ENCODE data around the gene AAR2. TPM values are rescaled to one million over a fixed set of nuclear protein-coding genes. Genes with fewer than 3 reads are reported as not detected.

The AAR2 gene
- total RNA-seq, 1 donor from 2014 or later = 31.7 TPM

DNA sequence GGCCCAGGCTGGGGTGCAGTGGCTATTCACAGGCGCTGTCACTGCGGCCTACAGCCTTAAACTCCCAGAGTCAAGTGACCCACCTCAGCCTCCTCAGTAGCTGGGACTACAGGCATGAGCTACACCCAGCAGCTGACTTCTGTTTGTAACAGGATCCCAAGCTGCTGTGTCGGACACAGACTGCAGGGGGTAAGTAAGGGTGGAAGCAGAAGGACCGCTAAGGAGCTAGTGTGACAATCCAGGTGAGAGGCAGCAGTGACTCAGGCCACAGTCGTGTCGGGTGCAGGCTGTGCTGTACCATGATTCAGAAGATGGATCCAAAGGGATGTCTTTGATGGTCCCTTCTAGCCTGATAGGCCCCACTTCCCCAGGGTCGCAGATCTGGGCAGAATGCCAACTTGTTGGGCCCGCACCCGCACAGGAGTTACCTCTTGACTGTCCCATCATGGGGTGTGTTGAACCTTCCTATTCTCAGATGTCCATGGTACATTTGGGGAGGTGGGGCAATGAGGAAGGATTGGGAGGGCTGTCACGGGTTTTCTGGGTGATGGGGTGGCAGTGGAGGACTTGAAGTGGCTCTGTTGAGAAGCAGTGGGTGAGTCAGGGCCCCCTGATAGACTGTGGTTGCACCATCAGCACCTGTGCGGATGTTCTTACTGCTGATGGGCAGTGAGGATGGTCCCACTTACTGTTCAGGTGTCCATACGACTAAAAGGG is 25.3 kb downstream of the AAR2 start:
- no peak for DNase-seq

DNA sequence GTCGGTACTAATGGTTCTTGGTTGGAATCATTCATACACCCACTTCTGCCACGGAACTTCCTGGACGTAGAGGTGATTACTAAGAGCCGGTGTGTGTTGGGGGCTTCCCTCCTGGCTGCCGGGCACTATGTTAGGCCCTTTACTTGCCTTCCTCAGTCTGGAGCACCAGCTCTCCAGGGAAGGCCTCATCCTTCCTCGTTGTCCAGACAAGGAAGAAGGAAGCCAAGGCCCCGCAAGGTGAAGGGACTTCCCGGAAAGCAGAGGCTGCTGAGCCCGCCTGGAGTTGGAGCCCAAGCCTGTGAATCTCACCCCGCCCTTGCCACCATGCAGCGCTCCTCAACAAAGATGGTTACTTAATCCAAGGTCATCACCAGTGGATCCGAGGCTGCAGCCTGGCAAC is 26.2 kb downstream of the AAR2 start:
- no peak for DNase-seq

DNA sequence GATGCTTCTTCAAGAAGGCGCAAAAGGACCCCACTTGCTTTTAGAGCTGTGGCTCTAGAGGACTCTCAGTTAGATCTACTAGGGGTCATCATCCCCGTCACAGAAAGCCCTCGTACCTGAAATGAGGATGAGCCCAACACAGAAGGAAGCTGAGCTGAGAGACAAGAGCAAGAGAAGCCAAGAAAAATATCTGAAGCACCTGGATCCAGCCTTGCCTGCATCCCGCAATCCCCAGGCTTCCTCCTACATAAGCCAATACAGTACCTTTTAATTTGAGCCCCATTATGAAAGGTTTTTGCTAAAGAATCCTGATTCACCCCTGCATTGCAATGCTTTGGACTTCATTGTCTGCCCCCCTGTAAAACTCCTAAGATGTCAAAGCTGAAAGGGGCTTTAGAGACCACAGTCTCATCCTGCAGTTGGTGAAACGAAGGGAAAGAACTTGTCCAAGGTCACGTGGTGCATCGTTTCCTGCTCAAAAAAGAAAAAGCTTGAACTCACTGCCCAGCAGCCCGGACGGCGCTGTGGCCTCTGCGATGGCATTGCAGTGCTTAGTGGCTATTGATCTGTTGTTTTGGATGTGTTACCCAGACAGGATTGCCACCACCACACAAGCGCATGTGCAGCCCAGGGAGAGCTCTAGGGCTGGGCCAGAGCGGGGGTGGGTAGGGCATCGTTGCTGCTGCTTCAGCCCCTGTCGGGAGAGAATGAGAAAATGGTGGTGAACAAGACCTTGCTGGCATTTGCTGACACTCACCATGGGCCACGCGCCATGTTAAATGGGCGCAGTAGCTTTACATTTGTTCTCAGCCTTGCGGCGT is 28.4 kb downstream of the AAR2 start:
- DNase-seq = no peak

DNA sequence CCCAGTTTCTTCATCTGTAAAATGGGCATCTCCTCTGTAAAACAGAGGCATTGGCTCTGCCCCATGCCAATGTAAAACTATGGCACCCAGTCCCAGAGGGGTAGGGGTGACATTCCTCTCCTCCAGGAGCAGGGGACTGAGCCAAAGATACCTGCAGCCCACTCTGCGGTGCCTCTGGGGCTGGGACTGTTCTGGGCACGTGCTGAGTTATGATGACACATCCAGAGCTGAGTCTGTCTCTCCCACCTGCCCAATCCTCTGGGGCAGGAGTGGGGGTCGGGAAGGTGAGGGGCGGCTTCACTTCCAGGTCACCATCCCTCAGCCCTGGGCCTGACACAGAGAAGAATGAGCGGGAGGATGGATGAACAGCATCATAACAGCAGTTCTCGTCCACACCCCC is 29.9 kb downstream of the AAR2 start:
- DNase-seq = no peak

DNA sequence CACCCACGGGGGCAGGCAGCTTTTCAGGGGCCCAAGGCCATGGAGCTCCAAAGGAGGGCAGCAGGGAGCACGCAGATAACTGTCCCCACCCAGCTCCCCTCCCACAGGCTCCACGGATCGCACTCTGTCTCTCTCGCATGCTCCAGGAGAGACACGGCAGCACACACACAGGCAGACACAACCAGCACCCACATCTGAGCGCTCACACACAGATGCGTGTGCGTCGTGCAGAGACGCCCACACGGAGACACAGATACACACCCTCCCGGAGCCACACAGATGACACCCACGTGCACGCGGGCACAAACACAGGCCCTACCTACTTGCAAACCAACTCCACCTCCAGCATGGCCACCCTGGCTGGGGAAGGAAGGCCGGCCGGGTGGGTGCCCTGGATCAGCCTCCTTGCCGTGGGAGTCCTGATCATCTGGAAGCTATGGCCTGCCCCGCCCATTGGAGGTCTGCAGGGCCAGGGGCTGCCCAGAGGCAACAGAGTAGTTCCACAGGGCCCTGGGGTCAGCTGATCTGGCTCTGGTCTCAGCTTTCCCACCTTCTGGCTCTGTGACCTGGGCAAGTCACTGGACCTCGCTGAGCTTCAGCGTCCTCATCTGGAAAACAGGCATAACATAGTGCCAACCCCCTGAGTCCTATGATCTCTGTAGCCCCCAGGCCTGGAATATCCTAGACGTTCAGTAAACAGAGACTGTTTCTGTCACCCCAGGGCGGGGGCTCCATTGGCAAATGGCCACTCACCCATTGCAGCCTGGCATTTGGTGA is 31.5 kb downstream of the AAR2 start:
- no peak for DNase-seq

DNA sequence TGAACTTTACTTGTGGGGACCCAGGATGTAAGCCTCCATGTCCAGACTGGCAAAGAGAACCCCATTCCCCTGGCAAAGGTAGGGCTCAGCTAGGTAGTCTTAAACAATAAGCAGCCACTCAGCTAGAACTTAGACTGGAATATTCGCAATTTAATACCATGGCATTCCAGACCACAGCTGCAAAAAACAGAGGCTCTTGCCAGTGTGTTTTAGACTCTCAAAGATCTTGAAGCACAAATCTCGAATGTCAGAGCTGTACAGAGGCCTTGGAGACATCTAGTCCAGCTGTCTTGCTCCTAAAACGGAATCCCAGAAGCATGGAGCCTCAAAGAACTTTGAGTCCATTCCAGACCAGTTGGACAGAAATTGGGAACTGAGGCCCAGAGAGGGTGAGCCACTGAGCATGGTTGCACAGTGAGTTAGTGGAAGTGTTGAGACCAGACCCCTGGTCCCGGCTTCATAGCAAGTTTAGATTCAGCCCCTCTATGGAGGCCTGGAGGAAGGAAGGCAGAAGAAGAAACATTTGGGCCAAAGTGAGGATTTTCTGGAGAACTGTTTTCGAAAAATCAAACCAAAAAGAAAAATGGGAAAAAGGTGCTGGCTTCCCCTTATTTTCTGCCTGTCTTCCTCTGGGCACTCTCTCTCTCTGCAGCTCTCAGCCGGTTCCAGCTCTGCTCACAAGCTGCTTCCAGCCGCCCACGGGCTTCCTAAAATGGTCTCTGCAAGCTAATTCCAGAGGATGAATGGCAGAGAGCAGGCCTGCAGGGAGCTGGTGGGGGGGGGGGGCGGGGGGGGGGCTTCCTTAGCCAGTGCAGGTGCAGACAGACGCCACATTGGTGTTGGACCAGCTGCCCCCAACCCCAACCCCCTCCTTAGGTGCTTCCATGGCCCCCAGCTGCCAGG is 32.4 kb downstream of the AAR2 start:
- no peak for DNase-seq

DNA sequence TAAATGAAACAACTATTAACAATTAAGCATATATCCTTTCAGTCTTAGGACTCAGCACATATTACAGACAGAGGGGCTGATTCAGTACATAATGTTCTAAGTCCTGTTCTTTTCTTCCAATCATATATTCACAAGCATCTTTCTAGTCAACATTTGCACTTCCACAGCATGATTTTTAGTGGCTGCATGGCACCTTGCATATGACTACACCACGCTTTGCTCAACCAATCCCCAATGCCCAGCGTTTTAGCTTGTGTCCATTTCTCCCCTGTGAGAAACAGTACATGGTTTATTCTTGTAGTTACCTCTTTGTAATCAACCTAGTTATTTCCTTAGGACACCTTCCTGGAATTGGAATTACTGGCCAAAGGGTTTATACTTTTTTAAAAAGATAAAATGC is 33.2 kb downstream of the AAR2 start:
- DNase-seq = no peak

DNA sequence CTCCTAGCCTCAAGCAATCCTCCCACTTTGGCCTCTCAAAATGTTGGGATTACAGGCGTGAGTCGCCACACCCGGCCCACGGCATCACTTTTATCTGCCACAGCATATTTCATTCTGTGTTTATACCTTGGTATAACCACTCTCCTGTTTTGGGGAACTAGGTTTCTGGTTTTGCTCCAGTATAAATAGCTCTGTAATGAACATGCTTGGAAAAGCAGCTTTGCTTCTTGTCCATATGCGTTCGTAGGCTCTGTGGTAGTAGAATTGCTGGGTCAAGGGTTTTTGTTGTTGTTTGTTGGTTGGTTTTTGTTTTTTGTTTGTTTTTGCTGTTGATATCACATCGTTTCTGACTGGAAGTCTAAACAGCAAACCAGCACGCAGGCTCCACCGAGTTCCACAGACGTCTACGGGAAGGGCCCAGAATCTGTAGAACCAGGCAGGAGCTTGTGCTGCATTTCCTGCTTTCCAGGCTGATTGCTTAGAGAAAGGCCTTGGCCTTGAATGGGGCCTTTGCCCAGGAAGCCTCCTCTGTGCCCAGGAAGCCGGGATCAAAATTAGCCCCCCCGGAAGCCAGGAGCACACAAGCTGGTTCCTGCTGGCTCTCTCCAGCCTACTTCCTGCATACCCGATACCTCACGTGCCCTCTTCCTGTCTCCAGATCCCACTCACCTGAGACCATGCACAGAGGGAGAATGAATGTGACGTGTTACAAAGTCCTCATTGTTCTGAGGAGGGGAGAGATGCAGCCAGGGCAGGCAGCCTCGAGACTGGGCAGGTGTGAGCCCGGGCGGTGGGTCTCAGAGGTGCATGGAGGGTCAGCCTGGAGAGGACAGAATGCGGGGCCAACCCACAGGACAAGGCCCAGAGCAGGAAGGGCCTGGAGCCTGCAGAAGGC is 34.7 kb downstream of the AAR2 start:
- no peak for DNase-seq

DNA sequence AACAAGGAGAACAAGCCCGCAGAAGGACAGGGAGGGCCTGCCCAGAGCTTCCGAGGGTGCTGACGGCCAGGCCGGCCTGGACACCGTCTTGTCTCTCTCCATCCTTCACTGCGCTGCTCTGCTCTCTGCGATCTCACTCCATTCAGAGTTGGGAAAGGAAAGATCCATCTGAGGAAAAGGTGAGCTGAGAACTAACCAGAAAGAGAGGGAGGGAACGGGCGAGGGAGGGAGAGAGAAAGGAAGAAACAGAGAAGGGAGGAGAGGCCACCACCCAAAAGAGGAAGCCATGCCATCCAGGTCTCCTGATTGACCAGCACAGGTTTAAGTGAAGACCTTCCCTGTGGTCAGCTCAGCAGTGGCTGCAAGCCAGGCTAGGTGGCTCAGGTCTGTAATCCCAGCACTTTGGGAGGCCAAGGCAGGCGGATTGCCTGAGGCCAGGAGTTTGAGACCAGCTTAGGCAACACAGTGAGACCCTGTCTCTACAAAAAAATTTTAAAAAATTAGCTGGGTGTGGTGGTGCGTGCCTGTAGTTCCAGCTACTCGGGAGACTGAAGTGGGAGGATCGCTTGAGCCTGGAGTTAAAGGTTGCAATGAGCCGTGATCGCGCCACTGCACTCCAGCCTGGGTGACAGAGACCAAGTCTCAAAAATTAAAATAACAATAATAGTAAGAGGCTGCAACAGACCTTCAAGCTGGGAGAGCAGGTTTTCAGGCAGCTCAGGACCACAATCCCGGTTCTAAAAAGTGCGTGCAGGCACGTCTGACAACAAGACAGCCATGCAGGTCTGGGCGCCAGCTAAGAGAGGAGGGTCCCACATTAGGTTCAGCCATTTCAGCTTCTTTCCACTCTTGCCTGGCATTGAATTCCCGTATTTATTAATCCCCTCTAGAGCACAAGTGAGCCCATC is 35.6 kb downstream of the AAR2 start:
- DNase-seq = no peak

DNA sequence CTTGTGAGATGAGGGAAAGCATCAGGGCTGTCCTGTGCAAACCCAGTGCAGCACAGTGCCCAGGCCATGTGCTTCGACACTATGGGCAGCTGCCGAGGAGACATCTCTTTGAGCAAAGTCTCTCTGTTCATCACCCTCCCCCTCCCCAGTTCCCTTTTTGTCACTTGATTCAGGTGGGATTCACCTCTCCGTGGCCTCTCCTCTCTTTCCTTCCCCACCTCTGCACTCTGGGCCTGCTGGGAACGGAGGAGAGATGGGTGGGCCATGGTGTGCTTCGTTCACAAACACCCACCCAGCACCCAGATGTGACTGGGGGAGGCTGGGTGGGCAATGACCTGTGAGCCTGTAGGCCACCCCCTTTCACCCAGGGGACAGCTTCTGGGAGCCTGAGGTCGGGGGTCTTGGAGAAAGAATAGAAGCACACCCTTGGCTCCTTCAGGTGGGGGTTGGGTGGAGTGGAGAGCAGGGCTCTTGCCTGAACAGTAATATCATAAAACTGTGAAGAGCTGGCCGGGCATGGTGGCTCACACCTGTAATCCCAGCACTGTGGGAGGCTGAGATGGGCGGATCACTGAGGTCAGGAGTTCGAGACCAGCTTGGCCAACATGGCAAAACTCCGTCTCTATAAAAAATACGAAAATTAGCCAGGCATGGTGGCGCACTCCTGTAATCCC is 36.4 kb downstream of the AAR2 start:
- DNase-seq = no peak

DNA sequence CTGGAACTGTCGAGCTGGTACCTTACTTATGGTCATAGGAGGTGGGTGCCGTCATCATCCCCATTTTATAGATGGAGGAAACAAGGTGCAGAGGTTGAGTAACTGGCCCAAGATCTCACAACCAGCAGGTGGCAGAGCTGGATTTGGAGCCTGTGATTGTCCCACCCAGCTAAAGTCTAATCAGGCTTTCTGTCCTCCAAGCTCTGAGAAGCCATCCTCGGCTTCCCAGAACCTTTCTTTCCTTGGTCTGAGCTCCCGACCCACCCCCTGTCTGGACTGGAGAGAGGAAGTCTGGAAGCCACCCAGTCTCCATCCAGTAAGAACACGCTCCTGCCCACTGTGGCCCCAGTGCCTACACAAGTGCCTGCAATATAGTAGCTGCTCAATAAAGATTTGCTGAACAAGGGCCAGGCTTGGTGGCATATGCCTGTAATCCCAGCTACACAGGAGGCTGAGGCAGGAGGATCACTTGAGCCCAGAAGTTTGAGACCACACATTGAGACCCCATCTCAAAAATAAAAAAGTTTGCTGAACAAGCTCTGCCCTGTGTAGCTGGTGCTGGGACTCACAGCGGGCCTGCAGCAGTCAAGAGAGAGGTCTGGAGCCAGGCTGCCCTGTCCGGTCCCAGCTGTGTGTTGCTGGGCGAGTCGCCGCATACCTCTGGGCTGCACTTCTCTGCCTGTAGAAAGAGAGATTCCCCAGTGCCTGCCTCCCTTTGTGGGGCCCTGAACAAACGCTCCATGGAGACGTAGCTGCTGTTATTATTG is 37.3 kb downstream of the AAR2 start:
- peak; percentile 61 for DNase-seq

DNA sequence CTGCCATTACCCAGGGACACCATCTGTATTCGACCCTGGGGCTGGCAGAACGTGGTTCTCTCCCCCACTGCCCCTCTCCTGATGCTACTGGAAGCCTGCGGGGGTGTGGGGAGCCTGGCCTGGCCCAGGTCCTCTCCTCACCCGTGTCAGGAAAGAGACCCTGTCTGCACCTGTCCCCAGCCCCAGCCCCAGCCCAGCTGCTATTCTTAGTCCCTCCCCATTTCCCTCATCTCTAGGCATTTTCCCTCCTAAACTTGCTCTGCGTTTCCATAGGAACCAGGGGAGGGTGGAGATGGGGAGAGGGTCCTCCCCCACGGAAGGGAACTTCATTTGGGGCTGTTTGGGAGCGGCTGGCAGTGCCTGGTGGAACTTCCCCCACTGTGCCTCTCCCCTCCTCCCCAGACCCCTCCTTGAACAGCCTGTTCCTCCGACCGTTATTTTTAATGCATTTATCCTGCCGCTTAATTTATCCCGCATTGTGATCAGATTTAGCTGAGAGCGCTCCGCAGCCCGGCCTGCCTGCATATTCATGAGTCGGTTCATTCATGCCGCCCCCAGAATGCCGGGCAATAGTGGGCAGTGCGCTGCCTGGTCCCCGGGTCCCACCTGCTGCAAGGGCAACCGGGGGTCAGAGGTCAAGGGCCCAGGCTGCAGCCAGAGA is 38.0 kb downstream of the AAR2 start:
- no peak for DNase-seq

DNA sequence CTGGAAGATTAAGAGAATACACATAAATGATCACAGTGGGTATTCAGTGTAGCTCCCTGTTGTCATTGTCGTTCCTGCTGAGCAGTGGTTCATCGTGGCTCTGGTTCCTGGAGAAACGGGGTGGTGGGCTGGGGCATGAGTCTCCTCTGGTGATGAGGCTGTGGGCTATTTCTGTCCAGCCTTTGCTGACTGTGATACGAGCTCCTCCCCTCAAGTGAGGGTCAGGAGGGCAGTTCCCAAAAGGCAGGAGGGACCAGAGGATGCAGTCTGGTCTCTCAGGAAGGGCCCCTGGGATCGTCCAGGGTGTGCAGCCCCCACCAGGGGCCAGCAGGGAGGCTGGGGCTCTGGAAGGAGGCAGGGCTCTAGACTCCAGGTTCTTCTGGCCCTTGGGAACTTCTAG is 38.7 kb downstream of the AAR2 start:
- no peak for DNase-seq

DNA sequence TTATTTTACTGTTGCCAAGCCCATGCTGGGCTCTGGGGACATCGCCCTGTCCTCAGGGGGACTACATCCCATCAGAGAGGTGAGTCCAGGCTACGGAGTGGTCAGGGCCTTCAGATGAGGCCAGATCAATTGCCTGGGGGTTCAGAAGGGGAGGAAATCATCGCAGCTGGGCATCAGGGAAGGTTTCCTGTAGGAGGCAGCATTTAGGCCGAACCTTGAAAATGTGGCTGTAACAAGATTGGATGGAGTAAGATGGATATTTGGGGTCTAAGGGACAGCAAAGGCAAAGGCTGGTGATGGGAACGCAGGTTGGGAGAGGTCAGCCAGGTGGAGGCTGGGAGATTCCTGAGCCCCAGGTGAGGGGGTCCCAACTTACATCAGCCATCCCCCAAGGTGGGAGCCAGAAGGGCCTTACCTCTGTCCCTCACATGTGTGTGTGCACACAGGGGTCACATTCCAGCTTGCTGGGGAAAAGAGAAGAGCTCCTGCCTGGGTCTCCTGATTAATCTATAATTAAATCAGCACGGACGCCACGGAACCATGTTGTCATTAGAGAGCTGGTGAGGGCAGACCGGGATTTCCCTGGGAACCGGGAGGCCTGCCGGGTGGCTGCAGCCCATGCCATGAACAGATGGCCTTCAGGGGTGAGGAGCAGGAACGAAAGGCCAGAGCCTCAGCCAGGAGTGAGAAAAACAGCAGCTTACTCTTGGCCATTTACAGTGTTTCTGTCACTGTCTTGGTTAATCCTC is 39.3 kb downstream of the AAR2 start:
- DNase-seq = no peak

DNA sequence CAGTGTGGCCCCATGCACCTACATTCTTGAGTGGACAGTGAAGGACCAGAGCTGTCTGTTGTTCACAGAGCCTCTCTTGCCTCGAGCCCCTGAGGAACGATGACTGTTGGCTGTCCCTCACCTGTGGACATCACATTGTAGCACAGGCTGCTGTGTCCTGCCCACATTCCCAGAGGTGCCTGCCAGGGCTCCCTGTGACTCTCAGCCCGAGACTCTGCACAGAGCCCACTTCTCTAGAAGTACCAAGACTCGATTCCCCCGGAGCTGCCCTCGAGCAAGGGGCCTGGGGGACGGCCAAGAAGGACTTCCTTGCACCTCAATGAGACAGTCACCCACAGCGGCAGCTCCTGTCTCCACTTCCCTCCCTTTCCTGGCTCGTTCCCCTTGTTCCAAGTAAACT is 41.3 kb downstream of the AAR2 start:
- DNase-seq = no peak

DNA sequence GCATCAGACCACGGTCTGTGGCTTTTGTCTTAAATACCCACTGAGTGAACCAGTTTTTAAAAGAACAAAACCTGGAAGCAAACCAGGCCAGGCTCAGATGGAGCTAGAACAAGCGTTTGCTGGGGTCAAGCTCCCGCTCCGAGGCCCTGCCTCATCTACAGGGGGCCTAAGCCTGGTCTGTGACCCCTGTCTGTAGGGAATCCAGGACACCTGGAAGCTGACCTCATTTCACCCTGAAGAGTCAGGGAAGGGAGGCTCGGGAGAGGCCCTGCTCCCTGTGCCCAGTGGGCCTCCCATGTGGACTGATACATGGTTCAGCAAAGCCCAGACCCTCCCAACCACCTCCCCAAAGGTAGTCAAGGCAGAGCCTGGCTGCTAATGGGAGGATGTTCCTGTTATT is 43.1 kb downstream of the AAR2 start:
- DNase-seq = no peak

DNA sequence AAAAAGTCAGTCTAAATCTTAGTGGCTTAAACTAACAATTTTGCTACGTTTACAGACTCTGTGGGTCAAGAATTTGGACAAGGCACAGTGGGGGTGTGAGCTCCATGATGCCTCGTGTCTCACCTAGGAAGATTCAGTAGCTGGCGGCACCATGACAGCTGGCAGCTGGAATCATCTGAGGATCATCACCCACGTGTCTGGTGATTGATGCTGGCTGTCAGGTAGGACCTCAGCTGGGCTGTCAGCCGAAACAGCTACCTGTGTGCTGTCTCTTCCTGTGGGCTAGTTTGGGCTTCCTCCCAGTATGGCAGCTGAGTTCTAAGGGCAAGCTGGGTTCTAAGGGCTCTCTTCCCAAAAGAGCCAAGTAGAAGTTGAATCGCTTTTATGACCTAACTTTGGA is 43.5 kb downstream of the AAR2 start:
- no peak for DNase-seq

Measured in dermis blood vessel endothelial cell (primary cell).